GM18526 (cell line): ENCODE data around the gene NINJ2.

Experiments used
- POLR2A ChIP-seq: IDR thresholded peaks from 3 replicates; pipeline ENCODE4 v1.6.1; 2011; ENCODE audit not compliant: insufficient read length; ENCODE audit errors: extremely low read depth

The NINJ2 gene

DNA sequence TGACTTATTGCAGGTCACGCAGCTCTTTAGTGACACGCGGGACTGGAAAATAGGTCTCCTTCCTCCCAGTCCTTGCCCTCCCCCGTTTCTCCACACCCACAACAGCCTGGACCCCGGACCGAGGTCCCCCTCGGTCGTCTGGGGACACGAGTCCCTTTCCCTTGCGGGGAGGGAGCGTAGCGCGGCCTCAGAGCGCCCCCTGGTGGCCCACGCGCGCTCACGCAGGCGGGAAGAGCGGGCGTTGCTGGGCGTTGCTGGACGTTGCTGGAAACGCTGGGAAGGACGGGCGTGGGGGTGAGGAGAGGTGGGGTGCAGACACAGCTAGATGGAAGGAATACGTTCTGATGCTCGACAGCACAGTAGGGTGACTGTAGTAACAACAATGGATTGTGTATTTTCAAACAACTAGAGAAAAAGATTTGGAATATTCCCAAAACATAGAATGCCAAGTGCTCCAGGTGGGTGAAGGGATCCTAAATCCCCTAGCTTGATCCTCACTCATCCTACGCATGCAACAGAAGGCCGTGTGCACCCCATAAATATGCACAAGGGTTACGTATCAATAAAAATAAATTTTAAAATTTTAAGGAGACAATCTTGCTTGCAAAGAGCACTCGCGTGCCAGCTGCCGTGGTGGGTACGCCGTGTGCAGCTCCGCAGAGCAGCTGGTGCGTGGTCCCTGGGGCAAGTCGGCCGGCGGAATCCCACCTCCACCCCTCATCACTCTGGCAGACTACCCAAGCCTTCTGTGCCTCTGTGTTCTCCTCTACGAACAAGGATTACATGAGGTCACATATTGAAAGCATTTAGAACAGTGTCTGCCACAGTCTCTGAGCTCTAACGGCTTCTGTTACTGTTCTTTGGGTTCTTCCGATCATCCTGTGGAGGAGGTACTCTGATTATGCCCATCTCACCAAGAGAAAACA lies 116.1 kb downstream of the NINJ2 start:
- no peak for TF ChIP-seq POLR2A

DNA sequence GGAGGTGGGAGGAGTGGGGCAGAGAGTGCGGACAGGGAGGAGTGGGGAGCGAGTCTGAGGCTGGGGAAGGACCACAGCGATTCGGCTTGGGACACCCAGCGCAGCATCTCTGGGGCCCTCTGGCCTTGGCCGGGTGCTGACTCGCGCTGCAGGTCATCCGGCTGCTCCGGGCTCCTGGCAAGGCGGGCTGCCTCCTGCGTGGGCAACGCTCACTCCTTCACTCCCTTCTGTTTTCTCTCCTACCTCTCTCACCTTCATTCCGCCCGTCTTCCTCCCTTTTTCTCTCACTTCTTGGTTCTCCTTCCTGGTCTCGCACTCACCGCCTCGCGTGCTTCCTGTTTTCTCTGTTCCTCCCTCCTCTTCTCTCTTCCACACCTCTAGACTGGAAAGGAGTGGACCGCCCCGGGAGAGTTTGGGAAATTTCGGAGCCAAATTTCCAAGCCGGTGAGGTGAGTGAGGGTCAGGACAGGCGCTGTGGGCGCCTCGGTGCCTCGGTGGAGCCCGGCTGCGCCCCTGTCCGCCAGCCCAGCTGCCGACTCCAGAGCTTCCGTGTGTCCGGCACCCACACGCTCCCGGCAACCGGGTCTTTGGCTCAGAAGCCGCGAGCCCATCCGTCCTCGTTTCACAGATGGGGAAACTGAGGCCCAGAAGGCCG lies 116.9 kb downstream of the NINJ2 start:
- TF ChIP-seq POLR2A: no peak

DNA sequence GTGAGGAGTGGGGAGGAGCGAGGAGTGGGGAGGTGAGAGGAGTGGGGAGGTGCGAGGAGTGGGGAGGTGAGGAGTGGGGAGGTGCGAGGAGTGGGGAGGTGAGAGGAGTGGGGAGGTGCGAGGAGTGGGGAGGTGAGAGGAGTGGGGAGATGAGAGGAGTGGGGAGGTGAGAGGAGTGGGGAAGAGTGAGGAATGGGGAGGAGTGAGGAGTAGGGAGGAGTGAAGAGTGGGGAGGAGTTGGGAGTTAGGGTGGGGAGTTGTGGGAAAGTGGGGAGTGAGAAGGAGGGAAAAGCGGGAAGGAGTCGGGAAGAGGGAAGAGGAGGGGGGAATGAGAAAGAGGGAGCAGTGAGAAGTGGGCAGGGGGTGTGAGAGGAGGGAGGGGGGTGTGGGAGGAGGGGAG lies 117.4 kb downstream of the NINJ2 start:
- no peak for TF ChIP-seq POLR2A

DNA sequence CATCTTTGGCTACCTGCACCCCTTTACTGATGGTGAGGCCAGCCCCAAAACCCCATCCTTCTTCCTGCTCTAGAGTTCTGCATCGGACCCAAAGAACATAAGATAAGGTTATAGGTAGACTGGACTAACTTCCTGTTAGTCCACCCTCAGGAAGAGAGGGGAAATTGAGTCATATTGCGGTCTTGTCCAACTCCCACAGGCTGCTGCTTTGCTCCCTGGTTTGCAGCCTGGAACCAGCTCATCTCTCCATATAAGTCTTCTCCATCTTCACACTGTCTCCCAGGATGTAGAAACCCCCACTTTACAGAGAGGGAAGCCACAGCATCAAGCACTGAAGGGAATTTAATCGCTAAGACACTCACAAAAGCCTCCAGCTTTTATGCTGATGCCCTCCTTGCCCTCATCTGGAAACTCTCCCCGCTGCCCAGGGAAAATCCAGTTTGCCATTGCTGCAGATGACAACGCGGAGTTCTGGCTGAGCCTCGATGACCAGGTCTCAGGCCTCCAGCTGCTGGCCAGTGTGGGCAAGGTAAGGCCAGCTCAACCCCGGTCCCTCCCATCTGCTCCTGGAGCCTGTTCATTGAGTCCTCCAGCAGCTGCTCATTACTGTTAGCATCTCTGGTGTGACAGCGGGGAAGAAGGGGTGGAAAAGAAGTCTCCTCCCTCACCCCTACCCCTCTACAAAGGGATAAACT lies 118.2 kb downstream of the NINJ2 start:
- TF ChIP-seq POLR2A: no peak

GRCh38 chr12:544142-544541 lies 119.1 kb downstream of the NINJ2 start:
- no peak for TF ChIP-seq POLR2A

GRCh38 chr12:543114-543451 lies 120.2 kb downstream of the NINJ2 start:
- TF ChIP-seq POLR2A: no peak

DNA sequence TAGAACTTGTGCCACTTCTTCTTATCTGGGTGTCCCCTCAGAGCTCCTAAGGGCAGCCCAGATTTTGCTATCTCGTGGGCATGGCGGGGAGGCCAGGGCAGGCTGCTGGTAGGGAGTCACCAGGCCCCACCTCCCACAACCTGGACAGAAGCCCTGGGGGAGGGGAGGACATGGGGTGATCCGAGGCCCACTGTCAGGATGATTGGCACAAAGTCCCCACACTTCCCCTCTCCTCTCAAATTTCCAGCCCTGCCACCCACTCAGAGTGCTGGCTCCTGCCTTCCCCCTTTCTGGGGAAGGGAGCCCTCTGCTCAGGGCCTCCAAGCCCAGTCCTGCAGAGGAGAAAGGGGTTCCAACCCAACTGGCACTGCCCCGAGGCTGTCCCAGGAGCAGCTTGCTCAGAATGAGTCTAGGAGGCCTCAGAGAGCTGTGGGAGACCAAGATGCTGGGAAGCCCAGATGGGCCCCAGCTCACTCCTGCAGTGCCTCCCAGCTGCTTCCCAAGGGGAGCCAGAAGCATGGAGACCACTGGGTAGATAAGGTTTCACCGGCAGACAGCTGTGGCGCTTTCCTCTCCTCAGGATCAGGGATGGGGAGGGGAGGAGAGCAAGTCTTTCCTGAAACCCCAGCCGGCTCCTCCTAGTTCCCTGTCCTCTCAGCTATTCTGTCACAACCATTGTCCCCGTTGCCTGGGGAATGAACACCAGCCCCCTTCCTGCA lies 120.7 kb downstream of the NINJ2 start:
- TF ChIP-seq POLR2A: no peak

DNA sequence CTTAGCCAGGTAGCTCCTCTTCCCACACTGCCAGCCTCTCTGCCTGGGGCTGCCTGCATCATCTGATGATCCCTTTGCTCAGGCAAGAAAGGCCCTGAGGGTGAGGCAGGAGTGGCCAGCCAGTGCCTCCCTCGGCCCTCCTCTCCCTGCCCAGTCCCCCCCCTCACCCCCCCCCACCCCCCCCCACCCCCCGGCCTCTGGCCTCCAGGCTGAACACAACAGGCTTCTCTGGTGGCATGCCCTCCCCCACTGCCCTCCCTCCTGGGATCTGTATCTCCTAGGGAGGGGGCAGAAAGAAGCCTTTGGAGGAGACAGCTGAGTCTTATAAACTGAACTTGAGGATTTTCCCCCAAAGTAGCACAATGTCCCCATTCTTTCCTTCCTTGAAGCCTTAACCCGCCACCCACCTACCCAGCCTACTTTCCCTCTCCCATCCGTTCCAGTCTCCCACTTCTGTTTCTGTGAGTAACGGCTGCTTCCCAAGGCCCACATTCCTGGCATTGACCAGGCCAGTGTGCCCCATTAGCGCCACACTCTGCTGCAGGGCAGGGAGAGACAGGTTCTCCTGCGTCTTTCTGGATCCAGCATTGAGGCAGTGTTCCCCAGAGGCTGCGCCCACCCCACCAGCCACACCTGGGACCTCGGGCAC lies 121.4 kb downstream of the NINJ2 start:
- no peak for TF ChIP-seq POLR2A

DNA sequence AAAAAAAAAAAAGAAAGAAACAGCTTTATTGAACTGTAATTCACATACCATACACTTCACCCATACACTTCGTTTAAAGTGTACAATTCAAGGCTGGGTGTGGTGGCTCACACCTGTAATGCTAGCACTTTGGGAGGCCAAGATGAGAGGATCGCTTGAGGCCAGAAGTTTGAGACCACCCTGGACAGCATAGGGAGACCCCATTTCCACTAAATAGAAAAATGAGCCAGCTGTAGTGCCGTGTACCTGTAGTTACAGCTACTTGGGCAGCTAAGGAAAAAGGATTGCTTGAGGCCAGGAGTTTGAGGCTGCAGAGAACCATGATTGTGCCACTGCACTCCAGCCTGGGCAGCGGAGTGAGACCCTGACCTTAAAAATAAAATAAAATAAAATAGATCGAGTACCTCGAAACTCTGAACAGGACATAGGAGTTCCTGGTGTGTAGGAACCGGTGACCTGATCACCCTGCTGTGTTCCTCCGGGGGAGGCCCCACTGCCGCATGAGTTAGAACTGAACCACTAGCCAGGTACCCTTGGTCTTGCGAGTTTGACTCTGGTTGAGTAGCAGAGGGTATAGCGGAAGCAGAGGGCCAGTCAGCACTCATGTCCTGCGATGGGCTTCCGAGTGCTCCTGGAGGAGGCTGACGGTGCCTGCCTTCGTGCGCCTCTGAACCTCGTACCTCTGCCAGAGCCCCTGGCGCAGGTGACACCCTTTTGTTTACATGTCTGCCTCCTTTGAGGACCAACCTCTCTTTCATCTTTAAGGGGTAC lies 123.5 kb downstream of the NINJ2 start:
- TF ChIP-seq POLR2A: no peak

GRCh38 chr12:538731-539539 lies 124.3 kb downstream of the NINJ2 start:
- no peak for TF ChIP-seq POLR2A

- no peak for TF ChIP-seq POLR2A
Observed at GRCh38 chr12:537772-538171, 125.5 kb downstream of the NINJ2 start.

- TF ChIP-seq POLR2A: no peak
Observed at GRCh38 chr12:536751-537245, 126.4 kb downstream of the NINJ2 start.

DNA sequence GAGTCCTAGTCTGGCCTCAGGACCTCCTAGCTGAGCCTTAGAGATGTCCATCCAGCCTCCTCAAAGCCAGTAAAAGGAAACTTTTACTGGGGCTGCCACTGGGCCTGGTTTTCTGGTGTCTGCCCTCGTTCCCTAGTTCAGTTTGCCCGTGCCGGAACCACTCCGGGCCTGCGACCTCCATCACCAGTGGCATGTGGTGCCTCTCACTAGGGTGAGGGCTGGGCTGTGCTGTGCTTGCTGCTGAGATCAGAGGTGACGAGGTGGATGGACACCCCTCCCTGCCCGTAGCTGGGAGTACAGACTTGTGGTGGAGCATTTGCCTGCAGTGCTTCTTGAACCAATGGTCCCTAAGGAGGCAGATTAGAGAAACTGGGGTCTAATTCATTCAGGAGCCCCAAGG lies 127.8 kb downstream of the NINJ2 start:
- no peak for TF ChIP-seq POLR2A
